ENCODE data around the gene LRMDA.

- TF ChIP-seq, protein P1, sequence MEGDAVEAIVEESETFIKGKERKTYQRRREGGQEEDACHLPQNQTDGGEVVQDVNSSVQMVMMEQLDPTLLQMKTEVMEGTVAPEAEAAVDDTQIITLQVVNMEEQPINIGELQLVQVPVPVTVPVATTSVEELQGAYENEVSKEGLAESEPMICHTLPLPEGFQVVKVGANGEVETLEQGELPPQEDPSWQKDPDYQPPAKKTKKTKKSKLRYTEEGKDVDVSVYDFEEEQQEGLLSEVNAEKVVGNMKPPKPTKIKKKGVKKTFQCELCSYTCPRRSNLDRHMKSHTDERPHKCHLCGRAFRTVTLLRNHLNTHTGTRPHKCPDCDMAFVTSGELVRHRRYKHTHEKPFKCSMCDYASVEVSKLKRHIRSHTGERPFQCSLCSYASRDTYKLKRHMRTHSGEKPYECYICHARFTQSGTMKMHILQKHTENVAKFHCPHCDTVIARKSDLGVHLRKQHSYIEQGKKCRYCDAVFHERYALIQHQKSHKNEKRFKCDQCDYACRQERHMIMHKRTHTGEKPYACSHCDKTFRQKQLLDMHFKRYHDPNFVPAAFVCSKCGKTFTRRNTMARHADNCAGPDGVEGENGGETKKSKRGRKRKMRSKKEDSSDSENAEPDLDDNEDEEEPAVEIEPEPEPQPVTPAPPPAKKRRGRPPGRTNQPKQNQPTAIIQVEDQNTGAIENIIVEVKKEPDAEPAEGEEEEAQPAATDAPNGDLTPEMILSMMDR (IDR thresholded peaks at IDR 0.05; ENCODE audit: low read depth, low read length), result no peak
- no peak for TF ChIP-seq EZH2phosphoT487 (IDR thresholded peaks at IDR 0.05; ENCODE audit: low read depth)
These were observed 31.8 kb upstream of the LRMDA start for GRCh38 chr10:75399461-75400162.

Data from OCI-LY3 (cell line).